Stimulated activated CD8-positive, alpha-beta memory T cell treated with anti-CD3 and anti-CD28 coated beads, Interleukin-7, amount 100 ng/mL, for 1 hour (primary cell): ENCODE data around the gene RIPPLY1.

ENCODE experiments used
- DNase-seq, 2 donors: peaks; one replicate each; pipeline ENCODE4 v3.0.0-alpha.2; 2020; ENCODE audit warnings: low read depth in 2 of 2

RIPPLY1 gene

GRCh38 chrX:106903291-106903824 is at the start of gene RIPPLY1:
Gene RIPPLY1, minus strand, starts transcription at chrX:106903341. Its CDS starts 54 bp downstream, at chrX:106903287.
- no peak for DNase-seq

DNA sequence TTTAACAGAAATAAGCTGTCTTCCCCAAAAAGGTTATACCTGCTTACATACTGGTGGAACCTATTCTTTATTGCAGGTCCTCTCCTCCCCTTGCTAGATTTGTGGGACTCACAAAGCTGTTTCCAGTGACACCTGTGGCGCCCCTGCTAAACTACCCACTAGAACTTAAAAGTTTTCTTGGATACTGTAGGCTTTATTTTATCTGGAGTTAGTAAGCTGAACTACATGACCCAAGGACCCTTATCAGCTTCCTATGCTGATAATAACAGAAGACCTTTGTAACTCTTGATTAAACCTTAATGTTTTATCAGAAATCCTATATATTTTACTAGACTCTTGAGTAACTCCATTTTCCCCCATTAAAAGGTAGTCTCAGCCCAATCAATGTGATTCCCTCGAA is 49.4 kb upstream of the RIPPLY1 start:
- no peak for DNase-seq

GRCh38 chrX:106952089-106952488 is 48.9 kb upstream of the RIPPLY1 start:
- no peak for DNase-seq

GRCh38 chrX:106951230-106951629 is 48.1 kb upstream of the RIPPLY1 start:
- no peak for DNase-seq

- DNase-seq: no peak
These were observed 47.2 kb upstream of the RIPPLY1 start for GRCh38 chrX:106950381-106950780.

- DNase-seq: no peak
These were observed 46.2 kb upstream of the RIPPLY1 start for GRCh38 chrX:106949366-106949765.

DNA sequence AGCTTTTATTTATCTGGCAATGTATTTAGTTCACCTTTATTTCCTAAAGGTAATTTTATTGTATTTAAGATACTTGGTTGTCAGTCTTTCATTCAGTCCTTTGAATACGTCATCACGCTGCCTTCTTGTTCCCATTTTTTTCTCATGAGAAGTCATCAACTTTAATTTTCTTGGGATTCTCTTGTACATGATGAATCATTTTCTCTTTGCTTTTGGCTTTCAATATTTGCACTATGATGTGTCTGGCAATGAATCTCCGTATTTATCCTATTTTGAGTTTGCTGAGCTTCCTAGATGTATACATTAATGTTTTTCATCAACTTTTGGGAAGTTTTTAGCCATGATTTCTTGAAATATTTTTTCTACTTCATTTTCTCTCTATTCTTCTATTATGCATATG is 45.5 kb upstream of the RIPPLY1 start:
- DNase-seq: no peak

GRCh38 chrX:106946464-106946863 is 43.3 kb upstream of the RIPPLY1 start:
- no peak for DNase-seq

DNA sequence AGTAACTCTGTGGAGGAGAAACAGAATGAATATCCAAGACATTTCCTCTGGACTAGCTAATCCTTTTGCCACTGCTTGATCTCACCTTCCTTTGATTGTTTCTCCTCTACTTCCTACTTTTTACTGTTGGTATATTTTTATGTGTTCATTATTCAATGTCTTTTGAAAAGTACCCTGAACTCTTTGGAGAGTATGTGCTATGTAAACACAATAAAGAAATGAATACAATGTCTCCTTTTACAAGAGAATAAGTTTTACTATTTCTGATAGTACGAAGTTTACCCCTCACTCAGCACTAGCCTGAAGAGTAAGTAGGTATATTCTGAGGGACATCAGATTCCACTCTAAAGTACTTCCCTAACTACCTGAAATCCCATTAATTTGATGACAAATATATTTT is 36.9 kb upstream of the RIPPLY1 start:
- DNase-seq: no peak

GRCh38 chrX:106939566-106939965 is 36.4 kb upstream of the RIPPLY1 start:
- DNase-seq: no peak

DNA sequence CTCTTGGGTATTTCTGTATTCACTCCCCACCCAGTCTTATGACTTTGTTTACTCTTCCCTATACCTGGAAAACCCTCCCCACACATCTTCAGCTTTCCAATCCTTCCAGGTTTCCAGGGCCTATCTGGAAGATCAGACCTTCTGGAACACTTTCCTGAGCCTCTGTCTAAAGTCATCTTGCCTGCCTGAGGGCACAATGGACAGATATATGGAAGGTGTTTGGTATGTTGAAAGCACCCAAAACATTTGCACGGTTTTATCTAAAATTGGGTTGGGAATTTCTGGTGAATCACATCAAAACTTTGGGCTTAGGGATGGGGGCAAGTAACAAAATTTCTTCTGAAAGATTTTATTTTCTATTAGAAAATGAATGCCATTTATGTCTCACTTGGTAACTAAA is 33.1 kb upstream of the RIPPLY1 start:
- DNase-seq: no peak

GRCh38 chrX:106935175-106935574 is 32.0 kb upstream of the RIPPLY1 start:
- DNase-seq: no peak

- DNase-seq: no peak
These were observed 30.4 kb upstream of the RIPPLY1 start for GRCh38 chrX:106933538-106933961.

DNA sequence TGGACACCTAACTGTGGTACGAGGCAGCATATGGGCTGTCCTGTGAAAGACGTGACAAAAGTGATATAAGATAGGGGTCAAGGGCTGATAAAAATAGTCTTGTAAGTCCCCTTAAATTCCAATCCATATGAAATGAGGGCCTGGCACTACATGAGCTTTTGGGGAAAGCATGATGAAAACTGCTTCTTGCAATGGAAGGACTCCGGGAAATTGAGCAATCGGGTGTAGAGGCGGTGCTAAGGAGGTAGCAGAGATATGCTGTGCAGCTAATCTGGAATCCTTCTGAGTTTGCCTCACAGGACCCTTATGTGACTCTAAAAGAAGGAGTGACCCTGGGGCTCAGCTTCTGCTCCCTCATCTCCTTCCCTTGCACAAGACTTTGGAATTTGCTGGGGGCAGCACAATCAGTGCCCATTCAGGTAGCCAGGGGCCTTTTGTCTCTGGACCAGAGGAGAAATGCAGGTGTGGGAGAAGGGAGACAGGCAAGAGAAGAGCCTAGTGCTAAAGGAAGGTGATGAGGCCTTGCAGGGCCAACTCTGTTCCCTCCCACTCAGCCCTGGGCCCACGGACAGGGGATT is 29.9 kb upstream of the RIPPLY1 start:
- DNase-seq: no peak

DNA sequence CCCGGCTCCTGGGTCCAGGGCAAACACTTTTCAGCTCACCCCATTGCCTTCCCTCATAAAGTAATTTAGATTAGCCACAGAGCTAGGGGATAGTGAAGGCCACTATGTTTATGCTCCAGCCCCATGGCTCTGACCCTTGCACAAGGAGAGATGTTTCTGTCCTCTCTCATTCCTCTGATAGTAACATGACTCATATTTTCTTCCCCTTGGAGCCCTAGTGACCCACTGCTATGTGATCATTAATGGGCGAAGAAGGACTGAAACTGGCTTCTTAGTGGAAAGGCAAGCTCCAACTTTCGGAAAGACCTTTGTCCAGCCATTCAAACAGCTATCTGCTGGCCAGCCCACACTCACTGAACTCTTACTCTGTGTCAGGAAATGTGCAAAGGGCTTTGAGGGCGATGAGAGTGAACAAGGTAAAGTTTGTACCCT is 29.4 kb upstream of the RIPPLY1 start:
- no peak for DNase-seq

DNA sequence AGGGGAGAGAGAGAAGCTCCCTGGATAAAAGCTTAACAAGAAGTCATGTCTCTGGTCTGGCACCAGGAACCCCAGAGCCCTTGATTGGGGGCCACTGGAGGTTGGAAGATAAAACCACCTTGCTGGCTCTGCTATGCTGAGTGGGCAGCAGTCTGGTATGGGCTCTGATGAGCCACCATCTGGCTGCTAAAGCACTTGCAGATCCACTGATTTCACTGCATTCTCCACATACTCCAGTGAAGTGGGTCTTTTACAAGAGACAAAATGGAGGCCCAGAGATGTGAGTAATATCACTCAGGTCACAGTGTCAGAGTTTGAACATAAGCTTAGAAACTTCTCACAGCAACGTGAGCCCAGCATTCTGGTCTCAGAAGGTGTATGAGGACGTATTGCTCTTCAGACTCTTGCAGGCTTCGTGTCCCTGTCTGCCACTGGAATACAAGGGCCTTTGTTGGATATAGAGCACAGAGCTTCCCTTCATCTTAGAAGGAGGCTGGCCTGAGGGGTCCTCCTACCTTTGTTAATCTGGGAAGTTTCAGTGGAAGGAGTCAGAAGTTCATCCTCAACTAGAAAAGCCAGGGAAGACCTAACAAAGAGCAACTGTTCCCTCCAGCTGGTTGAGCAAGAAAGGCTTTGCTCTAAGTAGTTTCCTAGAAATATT is 28.8 kb upstream of the RIPPLY1 start:
- no peak for DNase-seq

- no peak for DNase-seq
These were observed 25.1 kb upstream of the RIPPLY1 start for GRCh38 chrX:106928227-106928626.

DNA sequence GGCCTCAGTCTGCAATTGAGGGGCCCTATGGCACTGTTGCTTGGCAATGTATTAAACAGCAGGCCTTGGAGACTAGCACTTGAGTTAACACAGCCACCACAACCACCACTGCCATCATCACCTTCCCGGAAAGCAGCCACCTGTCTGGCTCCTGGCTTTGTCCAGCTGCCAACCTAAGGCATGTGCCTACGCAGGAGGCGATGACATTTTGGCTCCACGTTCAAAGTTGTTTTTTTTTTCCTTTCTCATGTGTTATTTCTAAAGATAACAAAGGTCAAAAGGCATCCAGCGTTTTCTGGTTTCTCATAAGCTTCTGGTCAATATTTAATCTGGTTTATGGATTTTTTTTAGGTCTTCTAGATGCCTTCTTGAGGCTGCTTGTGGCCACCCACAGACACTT is 24.6 kb upstream of the RIPPLY1 start:
- DNase-seq: no peak

GRCh38 chrX:106927023-106927422 is 23.9 kb upstream of the RIPPLY1 start:
- DNase-seq: no peak

DNA sequence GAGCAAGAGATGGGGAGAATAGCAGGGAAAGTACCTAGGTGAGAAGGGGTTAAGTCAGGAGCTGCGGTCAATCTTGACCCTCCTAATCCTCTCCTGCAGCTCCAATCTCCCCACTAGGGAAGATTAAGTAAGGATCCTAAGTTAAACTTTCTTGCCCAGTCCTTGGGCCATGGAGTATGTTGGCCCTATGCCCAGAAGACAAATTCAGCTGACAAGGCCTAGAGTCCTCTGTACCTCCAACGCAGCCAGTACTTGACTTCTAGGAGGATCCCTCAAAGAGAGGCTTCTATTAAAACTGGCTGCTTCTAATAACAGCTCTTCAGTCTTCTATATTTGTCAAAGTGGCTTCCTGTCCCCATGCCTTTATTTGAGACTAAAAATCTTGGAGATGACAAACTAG is 18.5 kb upstream of the RIPPLY1 start:
- no peak for DNase-seq

- DNase-seq: no peak
These were observed 16.9 kb upstream of the RIPPLY1 start, which contains the start of gene CLDN2 for GRCh38 chrX:106919932-106920452. Gene CLDN2, plus strand, starts transcription at chrX:106920402. Its CDS starts 7,827 bp downstream, at chrX:106928229.

DNA sequence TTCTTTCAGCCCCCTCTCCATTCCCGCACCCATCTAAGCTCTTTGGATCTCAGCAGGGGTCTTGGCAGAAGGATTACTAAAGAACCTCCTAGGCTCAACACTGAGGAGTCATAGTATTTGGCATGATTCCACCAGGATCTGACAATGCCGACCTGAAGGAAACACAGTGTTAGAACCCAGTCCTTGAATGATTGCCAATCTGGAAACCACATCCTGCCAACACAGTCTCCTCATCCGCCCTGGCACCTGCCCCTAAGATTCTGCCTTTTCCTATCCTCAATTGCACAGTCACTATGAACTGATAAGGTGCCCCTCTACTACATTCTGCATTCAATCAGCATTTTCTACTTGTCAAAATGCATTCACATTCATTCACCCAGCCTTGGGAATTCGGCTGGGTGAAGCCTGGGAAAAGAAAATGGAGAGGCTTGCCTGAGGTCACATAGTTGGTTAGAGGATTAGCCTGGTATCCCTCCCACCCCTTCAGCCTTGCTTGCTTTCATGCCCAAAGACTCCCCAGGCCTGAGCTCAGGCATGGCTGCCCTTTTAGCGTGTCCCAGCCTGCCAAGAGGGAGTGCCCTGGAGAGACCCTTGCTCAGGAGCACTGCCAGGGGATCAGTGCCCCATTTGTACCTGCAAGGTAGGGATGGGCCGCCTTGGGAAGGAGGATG is 14.8 kb upstream of the RIPPLY1 start:
- DNase-seq: no peak

- DNase-seq: no peak
These were observed 9.7 kb upstream of the RIPPLY1 start for GRCh38 chrX:106912864-106913263.
